ENCODE data around the gene TUBA4A.
"Not testable (repeated sequence)": the region's sequence is repeated elsewhere in the genome, so short reads cannot be mapped to it uniquely, and the experiment has no call there.

The TUBA4A gene

GRCh38 chr2:219209236-219210195, 44.2 kb downstream of the TUBA4A start:
- DNase-seq, result no peak

DNA sequence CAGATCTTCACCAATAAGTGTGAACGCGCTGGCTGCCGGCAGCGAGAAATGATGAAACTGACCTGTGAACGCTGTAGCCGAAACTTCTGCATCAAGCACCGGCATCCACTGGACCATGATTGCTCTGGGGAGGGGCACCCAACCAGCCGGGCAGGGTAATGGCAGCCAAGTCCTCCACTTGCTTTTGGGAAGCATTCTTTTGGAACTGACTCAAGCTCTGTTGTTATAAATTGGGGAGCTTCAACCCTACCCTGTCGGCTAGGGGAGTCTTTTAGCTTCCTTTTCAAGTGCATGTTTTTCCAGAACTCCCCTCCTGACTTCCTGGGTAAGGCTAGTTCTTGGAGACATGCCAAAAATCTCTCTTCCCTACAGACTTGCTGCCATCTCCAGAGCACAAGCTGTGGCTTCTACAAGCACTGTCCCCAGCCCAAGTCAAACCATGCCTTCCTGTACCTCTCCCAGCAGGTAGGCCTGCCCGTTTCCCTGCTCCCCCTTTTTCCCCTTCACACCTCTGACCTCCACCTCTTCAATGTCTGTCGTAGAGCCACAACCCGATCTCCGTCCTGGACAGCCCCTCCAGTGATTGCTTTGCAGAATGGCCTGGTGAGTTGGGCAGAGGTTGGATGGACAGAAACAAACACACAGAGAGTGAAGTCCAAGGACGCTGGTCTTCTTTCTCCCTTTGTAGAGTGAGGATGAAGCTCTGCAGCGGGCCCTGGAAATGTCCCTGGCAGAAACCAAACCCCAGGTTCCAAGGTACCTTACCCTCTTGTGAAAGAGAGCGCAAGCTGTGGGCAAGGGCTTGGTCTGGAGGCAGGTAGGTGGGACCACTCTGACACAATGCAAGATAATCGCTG, 45.6 kb downstream of the TUBA4A start:
- DNase-seq, result no peak

DNA sequence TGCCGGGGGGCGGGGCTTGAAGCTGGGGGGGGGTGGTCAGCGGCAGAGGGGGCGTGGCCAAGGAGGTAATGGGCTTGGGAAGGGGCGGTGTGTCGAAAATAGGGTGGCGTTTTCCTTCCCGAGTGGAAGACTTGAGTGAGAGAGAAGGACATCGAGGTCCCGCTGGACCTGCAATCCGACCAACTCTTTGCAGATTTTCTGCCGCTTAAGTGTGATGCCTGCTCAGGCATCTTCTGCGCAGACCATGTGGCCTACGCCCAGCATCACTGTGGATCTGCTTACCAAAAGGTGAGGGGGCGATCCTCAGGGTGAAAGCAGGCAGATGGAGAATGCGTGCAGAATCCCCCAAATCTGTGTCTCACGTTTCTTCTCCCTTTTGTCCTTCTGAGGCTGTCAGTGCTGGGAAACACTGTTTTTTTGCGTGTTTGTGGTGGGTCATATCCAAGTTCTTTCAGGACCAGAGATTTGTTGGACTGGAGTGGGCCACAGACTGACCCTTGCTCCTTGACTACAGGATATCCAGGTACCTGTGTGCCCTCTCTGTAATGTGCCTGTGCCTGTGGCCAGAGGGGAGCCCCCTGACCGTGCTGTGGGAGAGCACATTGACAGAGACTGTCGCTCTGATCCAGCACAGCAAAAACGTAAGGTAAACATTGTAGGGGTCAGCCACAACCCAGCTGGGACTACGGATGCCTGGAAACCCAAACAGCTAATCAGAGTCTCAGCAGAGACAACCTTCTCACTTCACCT, 46.4 kb downstream of the TUBA4A start:
- DNase-seq, result no peak

- peak; percentile 94 for DNase-seq
These were observed 47.2 kb downstream of the TUBA4A start, which contains the start of gene ZFAND2B for GRCh38 chr2:219206328-219207133. Gene ZFAND2B (plus strand): TSS chr2:219206782. CDS start chr2:219206988, 206 bp downstream.

DNA sequence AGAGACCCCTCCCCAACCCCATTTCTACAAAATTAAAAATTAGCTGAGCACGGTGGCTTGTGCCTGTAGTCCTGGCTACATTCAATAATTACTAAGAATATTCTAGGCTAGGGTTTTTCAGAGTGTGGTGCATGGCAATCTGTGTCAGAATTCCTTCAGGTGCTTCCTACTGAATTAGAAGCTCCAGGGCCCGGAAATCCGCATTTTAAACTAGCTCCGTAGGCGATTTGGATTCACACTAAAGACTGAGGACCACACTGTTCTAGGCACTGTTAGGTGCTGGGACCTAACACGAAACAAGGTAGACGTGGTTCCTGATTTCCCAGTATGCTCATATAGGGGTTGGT, 47.8 kb downstream of the TUBA4A start:
- no peak for DNase-seq

DNA sequence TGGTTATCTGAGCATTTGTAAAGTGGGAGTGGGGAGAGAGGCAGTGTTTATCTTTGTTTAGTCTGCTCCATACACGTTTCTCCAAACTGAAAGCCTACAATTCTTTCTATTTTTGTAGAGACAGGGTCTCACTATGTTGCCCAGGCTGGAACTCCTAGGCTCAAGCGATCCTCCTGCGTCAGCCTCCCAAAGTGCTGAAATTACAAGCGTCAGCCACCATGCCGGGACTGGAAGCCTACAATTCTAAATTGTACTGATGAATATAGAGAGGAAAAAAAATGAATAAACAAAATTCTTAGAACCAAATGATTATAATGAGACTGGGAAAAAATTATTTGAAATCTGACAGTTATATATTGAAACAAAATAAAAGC, 48.6 kb downstream of the TUBA4A start:
- DNase-seq, result no peak

- DNase-seq, result no peak
These were observed 49.1 kb downstream of the TUBA4A start for GRCh38 chr2:219204425-219205164.

- DNase-seq, result not testable (repeated sequence)
These were observed 52.4 kb downstream of the TUBA4A start for GRCh38 chr2:219201331-219201730.

- DNase-seq, result not testable (repeated sequence)
These were observed 53.0 kb downstream of the TUBA4A start for GRCh38 chr2:219200502-219201326.

Measured in activated naive CD4-positive, alpha-beta T cell treated with Interleukin-2 at 50 U/mL for 16 hours (primary cell).